ENCODE data around the gene GABRG3.

GRCh38 chr15:27223179-27223578 lies 252.2 kb downstream of the GABRG3 start:
- TF ChIP-seq CTCF (IDR thresholded peaks at IDR 0.05; ENCODE audit: low read depth, low read length, missing input control) (no peak), GABPA (IDR thresholded peaks at IDR 0.05 in 1 of 2, conservative IDR thresholded peaks at IDR 0.05 in 1 of 2) (no peak), YY1 (IDR thresholded peaks at IDR 0.05) (no peak), MAX (IDR thresholded peaks at IDR 0.05) (no peak), REST (IDR thresholded peaks at IDR 0.05) (no peak), NR2F2 (IDR thresholded peaks at IDR 0.05) (no peak), ZBTB33 (IDR thresholded peaks at IDR 0.05) (no peak), RAD21 (IDR thresholded peaks at IDR 0.05) (no peak), TAF1 (conservative IDR thresholded peaks at IDR 0.05) (no peak), SP1 (IDR thresholded peaks at IDR 0.05) (no peak), JUND (IDR thresholded peaks at IDR 0.05) (no peak), FOXA1 (IDR thresholded peaks at IDR 0.05) (no peak)

Measured in liver (tissue), 3 donors.